DOHH2 (cell line): ENCODE measurements around the gene TMEM267.
"Not testable (repeated sequence)": the region's sequence is repeated elsewhere in the genome, so short reads cannot be mapped to it uniquely, and the experiment has no call there.

Experiments used
- EZH2phosphoT487 ChIP-seq: fragments of 200-600 bp; sonication (generic); IDR thresholded peaks from 2 replicates; pipeline ENCODE4 v1.6.1; 2017; ENCODE audit warnings: borderline replicate concordance, mild to moderate bottlenecking, antibody characterized with exemption, low read length, moderate library complexity, mixed read lengths
- TF ChIP-seq, protein P1 (sequence below): fragments of 200-600 bp; sonication (generic); IDR thresholded peaks from one replicate; pipeline ENCODE4 v1.5.1; 2014; ENCODE audit warnings: antibody characterized with exemption, mild to moderate bottlenecking, low read depth, low read length; ENCODE audit not compliant: poor library complexity, severe bottlenecking

DNA sequence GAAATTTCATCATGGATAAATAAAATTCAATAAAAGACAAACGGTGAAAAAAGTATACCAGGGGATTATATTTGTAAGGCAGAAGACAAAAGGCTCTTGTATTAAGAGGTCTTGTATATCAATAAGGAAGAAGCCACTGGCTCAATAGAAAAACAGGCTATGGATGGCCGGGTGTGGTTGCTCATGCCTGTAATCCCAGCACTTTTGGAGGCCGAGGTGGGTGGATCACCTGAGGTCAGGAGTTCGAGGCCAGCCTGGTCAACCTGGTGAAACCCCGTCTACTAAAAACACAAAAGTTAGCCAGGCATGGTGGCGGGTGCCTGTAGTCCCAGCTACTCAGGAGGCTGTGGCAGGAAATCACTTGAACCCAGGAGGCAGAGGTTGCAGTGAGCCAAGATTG, 60.6 kb downstream of the TMEM267 start:
- TF ChIP-seq, protein P1, sequence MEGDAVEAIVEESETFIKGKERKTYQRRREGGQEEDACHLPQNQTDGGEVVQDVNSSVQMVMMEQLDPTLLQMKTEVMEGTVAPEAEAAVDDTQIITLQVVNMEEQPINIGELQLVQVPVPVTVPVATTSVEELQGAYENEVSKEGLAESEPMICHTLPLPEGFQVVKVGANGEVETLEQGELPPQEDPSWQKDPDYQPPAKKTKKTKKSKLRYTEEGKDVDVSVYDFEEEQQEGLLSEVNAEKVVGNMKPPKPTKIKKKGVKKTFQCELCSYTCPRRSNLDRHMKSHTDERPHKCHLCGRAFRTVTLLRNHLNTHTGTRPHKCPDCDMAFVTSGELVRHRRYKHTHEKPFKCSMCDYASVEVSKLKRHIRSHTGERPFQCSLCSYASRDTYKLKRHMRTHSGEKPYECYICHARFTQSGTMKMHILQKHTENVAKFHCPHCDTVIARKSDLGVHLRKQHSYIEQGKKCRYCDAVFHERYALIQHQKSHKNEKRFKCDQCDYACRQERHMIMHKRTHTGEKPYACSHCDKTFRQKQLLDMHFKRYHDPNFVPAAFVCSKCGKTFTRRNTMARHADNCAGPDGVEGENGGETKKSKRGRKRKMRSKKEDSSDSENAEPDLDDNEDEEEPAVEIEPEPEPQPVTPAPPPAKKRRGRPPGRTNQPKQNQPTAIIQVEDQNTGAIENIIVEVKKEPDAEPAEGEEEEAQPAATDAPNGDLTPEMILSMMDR: not testable (repeated sequence)
- TF ChIP-seq EZH2phosphoT487: not testable (repeated sequence)
